PFSK-1 (cell line): Measurements from ENCODE around the gene HNRNPAB.

ENCODE experiments used
- FOXP2 ChIP-seq: optimal IDR thresholded peaks from 2 replicates; pipeline ENCODE3; 2011; ENCODE audit warnings: borderline replicate concordance, control low read depth, inconsistent platforms; ENCODE audit not compliant: insufficient read depth; ENCODE audit errors: extremely low read length, extremely low read depth
- POLR2AphosphoS5 ChIP-seq: IDR thresholded peaks from 2 replicates; pipeline ENCODE4 v1.6.1; 2012; ENCODE audit warnings: low read depth, mild to moderate bottlenecking, control low read depth, low read length, moderate library complexity
- REST ChIP-seq, 2 experiments: IDR thresholded peaks; 2 replicates each; pipeline versions ENCODE4 v1.6.1 to v1.8.0; 2011 to 2012; ENCODE audit warnings: low read depth in 2 of 2, low read length in 2 of 2, control low read depth in 1 of 2, inconsistent platforms in 1 of 2, mild to moderate bottlenecking in 1 of 2, moderate library complexity in 1 of 2; ENCODE audit not compliant: insufficient read depth in 1 of 2
- SIN3A ChIP-seq: IDR thresholded peaks from 2 replicates; pipeline ENCODE4 v1.6.1; 2012; ENCODE audit warnings: mild to moderate bottlenecking, low read length, moderate library complexity, borderline replicate concordance; ENCODE audit not compliant: insufficient read depth
- TAF1 ChIP-seq: IDR thresholded peaks from 2 replicates; pipeline ENCODE4 v1.6.1; 2012; ENCODE audit warnings: low read length, control low read depth, borderline replicate concordance; ENCODE audit not compliant: insufficient read depth

HNRNPAB gene

GRCh38 chr5:178177569-178177968, 26.8 kb upstream of the HNRNPAB start:
- TF ChIP-seq FOXP2 (no peak), REST (IDR thresholded peaks at IDR 0.05; ENCODE audit: insufficient read depth in 1 of 2, low read depth in 2 of 2, low read length in 2 of 2) (no peak), SIN3A (no peak), POLR2AphosphoS5 (no peak), TAF1 (no peak)

- TF ChIP-seq SIN3A, result no peak
- no peak for TF ChIP-seq TAF1
- TF ChIP-seq FOXP2, result no peak
- no peak for TF ChIP-seq POLR2AphosphoS5
- TF ChIP-seq REST (IDR thresholded peaks at IDR 0.05; ENCODE audit: insufficient read depth in 1 of 2, low read depth in 2 of 2, low read length in 2 of 2), result no peak
These were observed 24.0 kb upstream of the HNRNPAB start for GRCh38 chr5:178180141-178180863.

- no peak for TF ChIP-seq REST (IDR thresholded peaks at IDR 0.05; ENCODE audit: insufficient read depth in 1 of 2, low read depth in 2 of 2, low read length in 2 of 2)
- TF ChIP-seq FOXP2, result no peak
- TF ChIP-seq POLR2AphosphoS5, result no peak
- TF ChIP-seq SIN3A, result no peak
- no peak for TF ChIP-seq TAF1
These were observed 22.0 kb upstream of the HNRNPAB start for GRCh38 chr5:178182158-178182876.

- TF ChIP-seq TAF1 (no peak), REST (IDR thresholded peaks at IDR 0.05; ENCODE audit: insufficient read depth in 1 of 2, low read depth in 2 of 2, low read length in 2 of 2) (no peak), POLR2AphosphoS5 (no peak), FOXP2 (no peak), SIN3A (no peak)
These were observed 17.9 kb upstream of the HNRNPAB start for GRCh38 chr5:178186427-178186826.
